IMR-90 (cell line): ENCODE results near the gene TBPL1. TPM values are rescaled to one million over a fixed set of nuclear protein-coding genes. Genes with fewer than 3 reads are reported as not detected.

Experiments used
- ATAC-seq: fragments of 200-7000 bp; cut with Tn5 transposase; 2 replicates; pipeline ENCODE4 v1.9.1; 2020; ENCODE audit warnings: low read depth, mild to moderate bottlenecking, moderate library complexity
- BruUV-seq: library from RNA; stranded (reverse); fragments of 400-500 nt; replicated peaks from 2 replicates; lab custom pipeline; 2021; lab: Mats Ljungman, UMichigan
- CTCF ChIA-PET: fragments of 300-600 bp; formaldehyde crosslinking; extraction: SDS; loops from one replicate; lab custom pipeline; 2021; ENCODE audit warnings: antibody characterized with exemption; lab: Yijun Ruan, JAX
- POLR2A ChIA-PET: fragments of 300-600 bp; sonication (Branson Sonifier 250); formaldehyde crosslinking; loops from one replicate; lab custom pipeline; 2022; ENCODE audit warnings: antibody characterized with exemption; ENCODE audit not compliant: unreplicated experiment; lab: Charles Lee
- DNase-seq: peaks from one replicate; pipeline ENCODE4 v3.0.0; 2013
- H2AFZ ChIP-seq: replicated peaks from 2 replicates; pipeline ENCODE3; 2013; ENCODE audit warnings: low read length, mild to moderate bottlenecking; ENCODE audit not compliant: poor library complexity
- H2AK5ac ChIP-seq: 2 replicates; pipeline ENCODE4 v1.6.1; 2013; ENCODE audit warnings: low read depth, low read length, inconsistent platforms
- H2AK9ac ChIP-seq: replicated peaks from 2 replicates; pipeline ENCODE3; 2013; ENCODE audit warnings: mild to moderate bottlenecking, low read depth, low read length, moderate library complexity; ENCODE audit not compliant: poor library complexity
- H2BK120ac ChIP-seq: 2 replicates; pipeline ENCODE4 v1.6.1; 2013; ENCODE audit warnings: low read depth, low read length, inconsistent platforms
- H2BK15ac ChIP-seq: 3 replicates; pipeline ENCODE4 v1.6.1; 2013; ENCODE audit warnings: low read depth, low read length, inconsistent platforms
- H2BK20ac ChIP-seq: 2 replicates; pipeline ENCODE4 v1.6.1; 2013; ENCODE audit warnings: low read depth, mild to moderate bottlenecking, inconsistent platforms, low read length, moderate library complexity
- H2BK5ac ChIP-seq: 2 replicates; pipeline ENCODE4 v1.6.1; 2013; ENCODE audit warnings: mild to moderate bottlenecking, low read depth, low read length, inconsistent platforms; ENCODE audit not compliant: poor library complexity, severe bottlenecking
- H3K14ac ChIP-seq: replicated peaks from 2 replicates; pipeline ENCODE4 v1.6.1; 2013; ENCODE audit warnings: low read depth, low read length, inconsistent platforms
- H3K18ac ChIP-seq: 2 replicates; pipeline ENCODE4 v1.6.1; 2013; ENCODE audit warnings: low read depth, low read length, control low read depth
- H3K23ac ChIP-seq: 2 replicates; pipeline ENCODE4 v1.6.1; 2013; ENCODE audit warnings: low read depth, low read length, inconsistent platforms
- H3K27ac ChIP-seq: 2 replicates; pipeline ENCODE4 v1.5.1; 2013; ENCODE audit warnings: mild to moderate bottlenecking, control low read depth, low read length; ENCODE audit not compliant: insufficient read depth
- H3K27me3 ChIP-seq: 2 replicates; pipeline ENCODE4 v1.6.1; 2013; ENCODE audit warnings: low read length; ENCODE audit not compliant: control insufficient read depth, insufficient read depth
- H3K36me3 ChIP-seq: 2 replicates; pipeline ENCODE4 v1.6.1; 2013; ENCODE audit warnings: low read length, mixed read lengths; ENCODE audit not compliant: control insufficient read depth, insufficient read depth
- H3K4ac ChIP-seq: 2 replicates; pipeline ENCODE4 v1.6.1; 2013; ENCODE audit warnings: low read depth, low read length, inconsistent platforms
- H3K4me1 ChIP-seq: 2 replicates; pipeline ENCODE4 v1.6.1; 2013; ENCODE audit warnings: low read length, mixed read lengths; ENCODE audit not compliant: control insufficient read depth, insufficient read depth
- H3K4me2 ChIP-seq: 2 replicates; pipeline ENCODE4 v1.6.1; 2013; ENCODE audit warnings: low read depth, mild to moderate bottlenecking, control low read depth, low read length, moderate library complexity
- H3K4me3 ChIP-seq: 2 replicates; pipeline ENCODE4 v1.5.1; 2013; ENCODE audit warnings: low read depth, mild to moderate bottlenecking, control low read depth, low read length, moderate library complexity; ENCODE audit not compliant: insufficient read depth
- H3K56ac ChIP-seq: 2 replicates; pipeline ENCODE4 v1.6.1; 2013; ENCODE audit warnings: low read length, inconsistent platforms; ENCODE audit not compliant: insufficient read depth; ENCODE audit errors: extremely low read depth
- H3K79me1 ChIP-seq, 2 experiments: 2 replicates each; pipeline ENCODE4 v1.6.1; 2013; ENCODE audit warnings: low read length in 2 of 2, inconsistent platforms in 1 of 2, low read depth in 1 of 2
- H3K9ac ChIP-seq: 2 replicates; pipeline ENCODE4 v1.6.1; 2013; ENCODE audit warnings: low read depth, low read length, control low read depth
- H3K9me1 ChIP-seq: 2 replicates; pipeline ENCODE4 v1.6.1; 2013; ENCODE audit warnings: low read length, inconsistent platforms; ENCODE audit not compliant: insufficient read depth
- H3K9me3 ChIP-seq: 2 replicates; pipeline ENCODE4 v1.6.1; 2013; ENCODE audit warnings: low read length; ENCODE audit not compliant: control insufficient read depth, insufficient read depth
- H4K20me1 ChIP-seq: 2 replicates; pipeline ENCODE4 v1.6.1; 2013; ENCODE audit warnings: low read length, inconsistent platforms; ENCODE audit not compliant: insufficient read depth
- H4K5ac ChIP-seq: 2 replicates; pipeline ENCODE4 v1.6.1; 2013; ENCODE audit warnings: mild to moderate bottlenecking, low read depth, low read length, control low read depth
- H4K8ac ChIP-seq, 2 experiments: 2 replicates each; pipeline ENCODE4 v1.6.1; 2013; ENCODE audit warnings: low read depth in 2 of 2, low read length in 2 of 2, control low read depth in 1 of 2, inconsistent platforms in 1 of 2
- H4K91ac ChIP-seq: 2 replicates; pipeline ENCODE4 v1.6.1; 2013; ENCODE audit warnings: low read depth, low read length, inconsistent platforms; ENCODE audit not compliant: insufficient read depth
- BHLHE40 ChIP-seq: fragments of 150-350 bp; IDR thresholded peaks from 2 replicates; pipeline ENCODE4 v1.6.1; 2016; ENCODE audit warnings: mild to moderate bottlenecking, low read depth, low read length
- CEBPB ChIP-seq: IDR thresholded peaks from 2 replicates; pipeline ENCODE4 v1.6.1; 2012; ENCODE audit warnings: low read depth, low read length, improper control_type of control experiment
- CTCF ChIP-seq: conservative IDR thresholded peaks from 2 replicates; pipeline ENCODE4 v1.5.1; 2012; ENCODE audit warnings: mild to moderate bottlenecking, low read depth, low read length, improper control_type of control experiment
- ELK1 ChIP-seq: fragments of 150-350 bp; IDR thresholded peaks from 2 replicates; pipeline ENCODE4 v1.6.1; 2016; ENCODE audit warnings: low read depth, mild to moderate bottlenecking, low read length, moderate library complexity, borderline replicate concordance
- FOS ChIP-seq: fragments of 150-350 bp; IDR thresholded peaks from 2 replicates; pipeline ENCODE4 v1.6.1; 2016; ENCODE audit warnings: low read depth, low read length
- MAFK ChIP-seq: IDR thresholded peaks from 2 replicates; pipeline ENCODE4 v1.6.1; 2012; ENCODE audit warnings: low read depth, low read length, improper control_type of control experiment
- MAZ ChIP-seq: IDR thresholded peaks from 2 replicates; pipeline ENCODE4 v1.6.1; 2012; ENCODE audit warnings: low read depth, mild to moderate bottlenecking, low read length, improper control_type of control experiment, moderate library complexity, borderline replicate concordance
- MXI1 ChIP-seq: IDR thresholded peaks from 2 replicates; pipeline ENCODE4 v1.6.1; 2012; ENCODE audit warnings: low read depth, mild to moderate bottlenecking, low read length, moderate library complexity, borderline replicate concordance
- NFE2L2 ChIP-seq: fragments of 150-350 bp; IDR thresholded peaks from 2 replicates; pipeline ENCODE4 v1.6.1; 2016; ENCODE audit warnings: low read depth, mild to moderate bottlenecking, low read length
- RAD21 ChIP-seq: IDR thresholded peaks from 2 replicates; pipeline ENCODE4 v1.6.1; 2012; ENCODE audit warnings: low read length, improper control_type of control experiment
- RCOR1 ChIP-seq: IDR thresholded peaks from 2 replicates; pipeline ENCODE4 v1.6.1; 2012; ENCODE audit warnings: mild to moderate bottlenecking, low read length, improper control_type of control experiment; ENCODE audit not compliant: insufficient replicate concordance
- RFX5 ChIP-seq: IDR thresholded peaks from 2 replicates; pipeline ENCODE4 v1.8.0; 2012; ENCODE audit warnings: low read depth, mild to moderate bottlenecking, low read length, moderate library complexity
- SMC3 ChIP-seq: fragments of 150-350 bp; IDR thresholded peaks from 2 replicates; pipeline ENCODE4 v1.6.1; 2016; ENCODE audit warnings: low read depth, mild to moderate bottlenecking, antibody characterized with exemption, low read length, moderate library complexity
- USF2 ChIP-seq: fragments of 150-350 bp; IDR thresholded peaks from 2 replicates; pipeline ENCODE4 v1.6.1; 2017; ENCODE audit warnings: mild to moderate bottlenecking, antibody characterized with exemption, low read length, low read depth
- WGBS, 2 experiments: methylation state at CpG; one replicate each; pipeline versions ENCODE4 v1.1.5 to v1.1.7; 2013; ENCODE audit warnings: missing lambda C conversion rate in 2 of 2; ENCODE audit not compliant: insufficient read length in 1 of 2; ENCODE audit errors: extremely low coverage in 2 of 2; 5-methylcytosine and 5-hydroxymethylcytosine counted together
- dilution Hi-C: fragments of 300-500 bp; cut with HindIII; formaldehyde crosslinking; loops from one replicate; pipeline ENCODE4 v1.14.3; 2018; ENCODE audit warnings: low sequenced_read_pairs; ENCODE audit not compliant: unreplicated experiment
- in situ Hi-C: fragments of 300-500 bp; cut with MboI; formaldehyde crosslinking; loops from 3 replicates; pipeline ENCODE4 v1.14.3; 2019; ENCODE audit warnings: low sequenced_read_pairs, inconsistent platforms, mixed read lengths
- intact Hi-C: fragments of 100-400 bp; cut with micrococcal nuclease; formaldehyde crosslinking; loops from 2 replicates; pipeline ENCODE4 v1.10.0; 2022
- polyA plus RNA-seq, 3 experiments: library from polyadenylated mRNA; depleted of rRNA; stranded (reverse); fragments of >200 nt; gene quantifications; 2 replicates each; pipeline ENCODE4 v1.2.3, GENCODE V29; 2012; ENCODE audit warnings: low replicate concordance in 1 of 3
- total RNA-seq: library from RNA; depleted of rRNA; stranded (reverse); fragments of >200 nt; gene quantifications from 2 replicates; pipeline ENCODE4 v1.2.3, GENCODE V29; 2012

Gene TBPL1
- total and polyA plus RNA-seq, 2 of the 4 experiments (the other 2 are of a cell fraction), result 25.6 to 32.5 TPM

GRCh38 chr6:134002821-134003220, 49.8 kb downstream of the TBPL1 start:
- no peaks in the 10 kb centered on the region for H4K20me1 ChIP-seq
- no peak; the same call in 1 of the 2 replicates for ATAC-seq
- H3K27me3 ChIP-seq, result no peaks in the 10 kb centered on the region
- H2AK9ac ChIP-seq, result no peak overlapping the region
- H2BK5ac ChIP-seq, result no peak overlapping the region
- H3K4ac ChIP-seq, result peak overlapping the region; percentile 14; the same call in 1 of the 2 replicates
- intact Hi-C loops (no loop called here), dilution Hi-C loops (no loop called here), in situ Hi-C loops (no loop called here)
- H3K4me3 ChIP-seq, result no peak overlapping the region
- TF ChIP-seq RCOR1 (no peak), RAD21 (no peak), ELK1 (no peak), CEBPB (no peak), MXI1 (no peak), USF2 (no peak), RFX5 (no peak), BHLHE40 (no peak), SMC3 (no peak), CTCF (no peak), MAZ (no peak), FOS (no peak), NFE2L2 (no peak), MAFK (no peak)
- no TSS peak for BruUV-seq
- no peak overlapping the region for H4K5ac ChIP-seq
- H3K27ac ChIP-seq, result no peak overlapping the region
- DNase-seq, result peak; percentile 37
- no peaks in the 10 kb centered on the region; the same call in none of the 2 replicates for H3K9me1 ChIP-seq
- H4K91ac ChIP-seq, result no peak overlapping the region
- H2AFZ ChIP-seq, result no peak overlapping the region
- H3K9ac ChIP-seq, result no peak overlapping the region
- H3K4me1 ChIP-seq, result peaks cover 7% of the 10 kb centered on the region
- ChIA-PET POLR2A (interaction anchor here (1.0 kb wide), 1 partner anchor 12 kb away, joined by 4 read pairs; no protein-coding TSS in a partner anchor), CTCF (interaction anchor here (1.1 to 2.9 kb wide), 5 partner anchors 11 to 62 kb away, joined by 3 to 6 read pairs (median 3); no protein-coding TSS in a partner anchor)
- H2BK15ac ChIP-seq, result no peak overlapping the region; the same call in 2 of the 3 replicates
- H3K14ac ChIP-seq, result 0 out of 2 replicates have a peak overlapping the region, but pooled peaks have one; percentile 13
- H3K18ac ChIP-seq, result no peak overlapping the region
- no peaks in the 10 kb centered on the region for H3K36me3 ChIP-seq
- H3K9me3 ChIP-seq, result no peaks in the 10 kb centered on the region
- 0 out of 2 replicates have a peak overlapping the region, but pooled peaks have one; percentile 24 for H2BK20ac ChIP-seq
- H2BK120ac ChIP-seq, result 0 out of 2 replicates have a peak overlapping the region, but pooled peaks have one; percentile 13
- peak overlapping the region; percentile 17; the same call in 1 of the 2 replicates for H2AK5ac ChIP-seq
- no peak overlapping the region for H3K4me2 ChIP-seq
- 80% methylated on average over 1 of the region's 5 CpGs; no CpG with 5 or more reads in 1 of the 2 experiments for WGBS, 2 experiments
- no peak overlapping the region for H4K8ac ChIP-seq
- H3K79me1 ChIP-seq, result no peaks in the 10 kb centered on the region
- no peak overlapping the region for H3K23ac ChIP-seq
- no peak overlapping the region for H3K56ac ChIP-seq
